Midbrain (tissue), 1 donor: ENCODE measurements around the gene WWOX.
A peak's percentile ranks its signal among the peaks of the same experiment; 100 is the strongest.

ENCODE experiments used
- DNase-seq: peaks from one replicate; lab custom pipeline; 2025; lab: John Stamatoyannopoulos, UW

WWOX gene

GRCh38 chr16:79175286-79176057 lies 1076.0 kb downstream of the WWOX start:
- no peak for DNase-seq

GRCh38 chr16:79177018-79177417 lies 1077.6 kb downstream of the WWOX start:
- no peak for DNase-seq

GRCh38 chr16:79181419-79181818 lies 1082.0 kb downstream of the WWOX start:
- DNase-seq = no peak

GRCh38 chr16:79182616-79183015 lies 1083.2 kb downstream of the WWOX start:
- no peak for DNase-seq

GRCh38 chr16:79183571-79183970 lies 1084.1 kb downstream of the WWOX start:
- no peak for DNase-seq

GRCh38 chr16:79184464-79185030 lies 1085.1 kb downstream of the WWOX start:
- DNase-seq = no peak

GRCh38 chr16:79185711-79186110 lies 1086.3 kb downstream of the WWOX start:
- DNase-seq = no peak

- no peak for DNase-seq
These were observed 1086.7 kb downstream of the WWOX start for GRCh38 chr16:79186196-79186595.

GRCh38 chr16:79188115-79188738 lies 1088.8 kb downstream of the WWOX start:
- no peak for DNase-seq

GRCh38 chr16:79188739-79189122 lies 1089.3 kb downstream of the WWOX start:
- DNase-seq = no peak

GRCh38 chr16:79190542-79190941 lies 1091.1 kb downstream of the WWOX start:
- no peak for DNase-seq

GRCh38 chr16:79191933-79192332 lies 1092.5 kb downstream of the WWOX start:
- DNase-seq = no peak

GRCh38 chr16:79192904-79193303 lies 1093.5 kb downstream of the WWOX start:
- DNase-seq = no peak

GRCh38 chr16:79194291-79194690 lies 1094.8 kb downstream of the WWOX start:
- DNase-seq = no peak

- DNase-seq = no peak
These were observed 1096.5 kb downstream of the WWOX start for GRCh38 chr16:79195938-79196337.

- no peak for DNase-seq
These were observed 1102.0 kb downstream of the WWOX start for GRCh38 chr16:79201436-79201835.

- no peak for DNase-seq
These were observed 1103.5 kb downstream of the WWOX start for GRCh38 chr16:79202977-79203376.

GRCh38 chr16:79204486-79204885 lies 1105.0 kb downstream of the WWOX start:
- no peak for DNase-seq

- DNase-seq = no peak
These were observed 1107.4 kb downstream of the WWOX start for GRCh38 chr16:79206889-79207288.

- DNase-seq = peak; percentile 3
These were observed 1109.9 kb downstream of the WWOX start for GRCh38 chr16:79209308-79209707.

GRCh38 chr16:79210607-79211006 lies 1111.2 kb downstream of the WWOX start:
- no peak for DNase-seq

GRCh38 chr16:79211586-79211985 lies 1112.1 kb downstream of the WWOX start:
- DNase-seq = peak; percentile 50

- DNase-seq = peak; percentile 21
These were observed 1112.8 kb downstream of the WWOX start for GRCh38 chr16:79212114-79212791.
